Measurements from ENCODE around the gene ROCK1. TPM values are rescaled to one million over a fixed set of nuclear protein-coding genes. Genes with fewer than 3 reads are reported as not detected.

Gene ROCK1
- total RNA-seq, 1 experiment from 2014 or later, result 50.3 TPM

DNA sequence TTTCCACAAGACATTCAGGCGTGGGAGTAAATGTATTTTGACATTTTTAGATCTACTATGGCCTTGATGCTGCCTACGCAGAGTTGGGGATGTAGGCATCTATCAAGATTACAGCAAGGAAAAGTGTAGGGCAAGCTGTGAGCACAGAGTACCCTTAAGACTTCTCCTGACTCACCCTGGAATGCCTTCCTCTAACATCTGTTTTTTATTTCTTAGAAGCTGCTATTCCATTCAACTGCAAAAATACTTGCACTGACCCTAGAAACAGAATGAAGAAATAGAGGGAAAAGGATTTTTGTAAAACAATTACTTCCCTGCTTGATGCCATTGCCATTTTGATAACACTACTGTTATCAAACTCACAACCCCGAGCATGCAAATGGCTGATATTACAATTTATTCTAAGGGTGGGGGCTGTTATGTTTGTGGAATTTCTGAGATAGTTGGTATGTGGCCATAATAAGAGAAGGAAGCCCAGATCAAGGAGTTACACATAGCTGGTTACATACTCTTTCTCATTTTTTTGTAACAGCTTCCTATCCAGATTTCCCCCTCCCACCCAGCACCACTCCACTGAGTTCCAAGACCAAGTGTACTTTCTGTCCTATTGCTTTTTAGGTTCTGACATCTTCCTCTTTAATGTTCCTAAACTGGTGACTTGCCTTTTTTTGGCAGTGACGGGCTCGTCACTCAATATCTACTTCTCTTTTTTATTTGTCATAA, 6.0 kb upstream of the ROCK1 start:
- TF ChIP-seq, protein P1, sequence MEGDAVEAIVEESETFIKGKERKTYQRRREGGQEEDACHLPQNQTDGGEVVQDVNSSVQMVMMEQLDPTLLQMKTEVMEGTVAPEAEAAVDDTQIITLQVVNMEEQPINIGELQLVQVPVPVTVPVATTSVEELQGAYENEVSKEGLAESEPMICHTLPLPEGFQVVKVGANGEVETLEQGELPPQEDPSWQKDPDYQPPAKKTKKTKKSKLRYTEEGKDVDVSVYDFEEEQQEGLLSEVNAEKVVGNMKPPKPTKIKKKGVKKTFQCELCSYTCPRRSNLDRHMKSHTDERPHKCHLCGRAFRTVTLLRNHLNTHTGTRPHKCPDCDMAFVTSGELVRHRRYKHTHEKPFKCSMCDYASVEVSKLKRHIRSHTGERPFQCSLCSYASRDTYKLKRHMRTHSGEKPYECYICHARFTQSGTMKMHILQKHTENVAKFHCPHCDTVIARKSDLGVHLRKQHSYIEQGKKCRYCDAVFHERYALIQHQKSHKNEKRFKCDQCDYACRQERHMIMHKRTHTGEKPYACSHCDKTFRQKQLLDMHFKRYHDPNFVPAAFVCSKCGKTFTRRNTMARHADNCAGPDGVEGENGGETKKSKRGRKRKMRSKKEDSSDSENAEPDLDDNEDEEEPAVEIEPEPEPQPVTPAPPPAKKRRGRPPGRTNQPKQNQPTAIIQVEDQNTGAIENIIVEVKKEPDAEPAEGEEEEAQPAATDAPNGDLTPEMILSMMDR (IDR thresholded peaks at IDR 0.05; ENCODE audit: insufficient read depth in 1 of 2, low read depth in 1 of 2, low read length in 1 of 2, severe bottlenecking in 1 of 2, unreplicated experiment in 1 of 2), result no peak
- no TSS peak for BruUV-seq (replicated peaks)
- 0 out of 2 replicates have a peak, but pooled peaks cover 7% of the 10 kb centered on the region for H3K4me1 ChIP-seq
- H3K4me3 ChIP-seq (ENCODE audit: low read depth, low read length), result no peak overlapping the region
- no peaks in the 10 kb centered on the region; the same call in 1 of the 2 replicates for H3K27me3 ChIP-seq (replicated peaks; ENCODE audit: control insufficient read depth, insufficient read depth, low read length)
- H3K27ac Mint-ChIP-seq (ENCODE audit: unreplicated experiment), result no peak overlapping the region
- H3K9me3 Mint-ChIP-seq (ENCODE audit: unreplicated experiment), result no peaks in the 10 kb centered on the region
- H3K4me3 Mint-ChIP-seq (ENCODE audit: unreplicated experiment), result no peak overlapping the region
- ChIA-PET CTCF (no interaction called here), POLR2A (no interaction called here)
- H3K9me3 ChIP-seq, result no peaks in the 10 kb centered on the region
- H3K27me3 Mint-ChIP-seq (ENCODE audit: insufficient read depth, unreplicated experiment), result no peaks in the 10 kb centered on the region
- no peaks in the 10 kb centered on the region for H3K36me3 ChIP-seq (ENCODE audit: control insufficient read depth, insufficient read depth, low read length)
- H3K4me1 Mint-ChIP-seq (ENCODE audit: low read depth, unreplicated experiment), result peaks cover 7% of the 10 kb centered on the region
- no peak for DNase-seq
- H3K36me3 Mint-ChIP-seq (ENCODE audit: insufficient read depth, unreplicated experiment), result no peaks in the 10 kb centered on the region
- intact Hi-C loops (cut with micrococcal nuclease; ENCODE audit: unreplicated experiment), result loop anchor here (10.0 kb wide), 1 partner anchor 143 kb away; no protein-coding TSS in a partner anchor

DNA sequence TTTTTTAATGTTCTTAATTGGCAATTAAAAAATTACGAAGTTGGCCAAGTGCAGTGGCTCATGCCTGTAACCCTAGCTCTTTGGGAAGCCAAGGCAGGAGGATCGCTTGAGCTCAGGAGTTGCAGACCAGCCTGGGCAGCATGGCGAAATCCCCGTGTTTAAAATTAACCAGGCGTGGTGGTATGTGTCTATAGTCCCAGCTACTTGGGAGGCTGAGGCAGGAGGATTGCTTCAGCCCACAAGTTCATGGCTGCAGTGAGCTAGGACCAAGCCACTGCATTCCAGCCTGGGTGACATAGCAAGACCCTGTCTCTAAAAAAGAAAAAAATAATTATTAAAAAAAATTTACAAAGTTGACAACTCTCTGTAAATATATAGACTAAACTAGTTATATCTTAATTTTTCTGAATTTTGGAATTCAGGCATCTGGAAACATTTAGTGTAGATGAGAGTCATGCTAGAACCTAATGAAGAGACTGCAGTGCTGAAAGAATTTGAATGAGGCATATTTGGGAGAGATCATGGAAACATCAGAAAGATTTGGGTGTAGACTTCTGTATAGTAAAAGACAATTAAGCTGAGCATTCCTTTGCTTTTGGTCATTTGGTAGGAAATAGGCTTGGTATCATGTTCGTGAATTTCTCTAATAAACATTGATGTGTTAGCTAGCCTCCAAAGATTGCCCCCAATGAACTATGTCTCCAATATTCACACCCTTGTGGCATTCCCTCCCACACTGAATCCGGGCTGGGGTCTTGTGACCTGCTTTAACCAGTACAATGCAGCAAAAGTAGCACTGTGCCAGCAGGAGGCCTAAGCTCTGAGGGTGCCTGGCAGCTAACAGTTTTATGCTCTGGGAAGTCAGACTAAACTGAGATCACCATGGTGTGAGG, 4.2 kb upstream of the ROCK1 start:
- DNase-seq, result no peak
- POLR2A ChIA-PET, result no interaction called here
- Histone ChIP-seq H3K4me3 (ENCODE audit: low read depth, low read length) (no peak overlapping the region), H3K4me1 (0 out of 2 replicates have a peak, but pooled peaks cover 7% of the 10 kb centered on the region), H3K9me3 (no peaks in the 10 kb centered on the region), H3K27me3 (replicated peaks; ENCODE audit: control insufficient read depth, insufficient read depth, low read length) (no peaks in the 10 kb centered on the region; the same call in 1 of the 2 replicates), H3K36me3 (ENCODE audit: control insufficient read depth, insufficient read depth, low read length) (no peaks in the 10 kb centered on the region)
- TF ChIP-seq, protein P1 (IDR thresholded peaks at IDR 0.05; ENCODE audit: insufficient read depth in 1 of 2, low read depth in 1 of 2, low read length in 1 of 2, severe bottlenecking in 1 of 2, unreplicated experiment in 1 of 2), result no peak
- H3K9me3 Mint-ChIP-seq (ENCODE audit: unreplicated experiment), result no peaks in the 10 kb centered on the region
- no peak overlapping the region for H3K4me3 Mint-ChIP-seq (ENCODE audit: unreplicated experiment)
- intact Hi-C loops (cut with micrococcal nuclease; ENCODE audit: unreplicated experiment), result loop anchor here (10.0 kb wide), 1 partner anchor 141 kb away; no protein-coding TSS in a partner anchor
- no TSS peak for BruUV-seq (replicated peaks)
- H3K4me1 Mint-ChIP-seq (ENCODE audit: low read depth, unreplicated experiment), result peaks cover 7% of the 10 kb centered on the region
- no peak overlapping the region for H3K27ac Mint-ChIP-seq (ENCODE audit: unreplicated experiment)
- no peaks in the 10 kb centered on the region for H3K36me3 Mint-ChIP-seq (ENCODE audit: insufficient read depth, unreplicated experiment)
- CTCF ChIA-PET, result no interaction called here
- H3K27me3 Mint-ChIP-seq (ENCODE audit: insufficient read depth, unreplicated experiment), result no peaks in the 10 kb centered on the region

DNA sequence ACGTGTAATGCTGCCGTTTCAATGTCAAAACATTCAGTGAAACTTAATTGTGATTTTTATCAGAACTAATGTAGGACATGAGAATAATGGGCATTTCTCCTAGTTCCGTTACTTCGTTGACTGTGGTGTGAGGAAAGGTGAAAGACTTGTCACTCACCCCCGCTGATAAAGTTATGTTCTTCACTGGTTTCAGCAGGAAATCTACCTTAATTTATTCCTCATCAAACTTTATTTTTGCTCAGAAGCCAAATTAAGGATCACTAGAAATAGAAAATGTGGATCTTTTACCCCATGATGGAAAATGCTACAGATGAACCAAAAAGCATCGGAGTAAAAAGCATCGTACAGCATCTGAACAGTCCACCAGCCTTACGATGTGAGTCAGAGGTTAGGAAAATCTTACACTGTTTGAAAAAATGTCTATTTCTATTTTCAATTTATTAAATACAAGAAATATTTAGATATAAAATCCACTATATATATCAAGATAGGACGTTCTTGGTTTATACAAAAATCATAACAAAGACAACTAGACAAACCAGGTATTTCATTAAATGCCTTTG, 1.0 kb upstream of the ROCK1 start:
- TF ChIP-seq, protein P1 (IDR thresholded peaks at IDR 0.05; ENCODE audit: insufficient read depth in 1 of 2, low read depth in 1 of 2, low read length in 1 of 2, severe bottlenecking in 1 of 2, unreplicated experiment in 1 of 2), result no peak
- no peaks in the 10 kb centered on the region for H3K36me3 ChIP-seq (ENCODE audit: control insufficient read depth, insufficient read depth, low read length)
- DNase-seq, result no peak
- TSS peak; percentile 33 for BruUV-seq (replicated peaks)
- 0 out of 2 replicates have a peak, but pooled peaks cover 7% of the 10 kb centered on the region for H3K4me1 ChIP-seq
- H3K4me3 Mint-ChIP-seq (ENCODE audit: unreplicated experiment), result no peak overlapping the region
- H3K4me3 ChIP-seq (ENCODE audit: low read depth, low read length), result peak overlapping the region; percentile 59
- no peaks in the 10 kb centered on the region for H3K9me3 ChIP-seq
- CTCF ChIA-PET, result interaction anchor here (1.3 to 1.4 kb wide), 2 partner anchors 67 to 80 kb away, joined by 5 to 11 read pairs; no protein-coding TSS in a partner anchor
- H3K36me3 Mint-ChIP-seq (ENCODE audit: insufficient read depth, unreplicated experiment), result no peaks in the 10 kb centered on the region
- peaks cover under 1% of the 10 kb centered on the region for H3K4me1 Mint-ChIP-seq (ENCODE audit: low read depth, unreplicated experiment)
- H3K27me3 Mint-ChIP-seq (ENCODE audit: insufficient read depth, unreplicated experiment), result no peaks in the 10 kb centered on the region
- no peaks in the 10 kb centered on the region for H3K9me3 Mint-ChIP-seq (ENCODE audit: unreplicated experiment)
- POLR2A ChIA-PET, result no interaction called here
- intact Hi-C loops (cut with micrococcal nuclease; ENCODE audit: unreplicated experiment), result loop anchor here (1.0 to 10.0 kb wide), 5 partner anchors 40 to 138 kb away; no protein-coding TSS in a partner anchor
- peak overlapping the region; percentile 79 for H3K27ac Mint-ChIP-seq (ENCODE audit: unreplicated experiment)
- no peaks in the 10 kb centered on the region; the same call in 1 of the 2 replicates for H3K27me3 ChIP-seq (replicated peaks; ENCODE audit: control insufficient read depth, insufficient read depth, low read length)
